ENCODE measurements around the gene DEPDC1.
"Not testable (repeated sequence)": the region's sequence is repeated elsewhere in the genome, so short reads cannot be mapped to it uniquely, and the experiment has no call there.

DEPDC1 gene, protein sequence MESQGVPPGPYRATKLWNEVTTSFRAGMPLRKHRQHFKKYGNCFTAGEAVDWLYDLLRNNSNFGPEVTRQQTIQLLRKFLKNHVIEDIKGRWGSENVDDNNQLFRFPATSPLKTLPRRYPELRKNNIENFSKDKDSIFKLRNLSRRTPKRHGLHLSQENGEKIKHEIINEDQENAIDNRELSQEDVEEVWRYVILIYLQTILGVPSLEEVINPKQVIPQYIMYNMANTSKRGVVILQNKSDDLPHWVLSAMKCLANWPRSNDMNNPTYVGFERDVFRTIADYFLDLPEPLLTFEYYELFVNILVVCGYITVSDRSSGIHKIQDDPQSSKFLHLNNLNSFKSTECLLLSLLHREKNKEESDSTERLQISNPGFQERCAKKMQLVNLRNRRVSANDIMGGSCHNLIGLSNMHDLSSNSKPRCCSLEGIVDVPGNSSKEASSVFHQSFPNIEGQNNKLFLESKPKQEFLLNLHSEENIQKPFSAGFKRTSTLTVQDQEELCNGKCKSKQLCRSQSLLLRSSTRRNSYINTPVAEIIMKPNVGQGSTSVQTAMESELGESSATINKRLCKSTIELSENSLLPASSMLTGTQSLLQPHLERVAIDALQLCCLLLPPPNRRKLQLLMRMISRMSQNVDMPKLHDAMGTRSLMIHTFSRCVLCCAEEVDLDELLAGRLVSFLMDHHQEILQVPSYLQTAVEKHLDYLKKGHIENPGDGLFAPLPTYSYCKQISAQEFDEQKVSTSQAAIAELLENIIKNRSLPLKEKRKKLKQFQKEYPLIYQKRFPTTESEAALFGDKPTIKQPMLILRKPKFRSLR

DNA sequence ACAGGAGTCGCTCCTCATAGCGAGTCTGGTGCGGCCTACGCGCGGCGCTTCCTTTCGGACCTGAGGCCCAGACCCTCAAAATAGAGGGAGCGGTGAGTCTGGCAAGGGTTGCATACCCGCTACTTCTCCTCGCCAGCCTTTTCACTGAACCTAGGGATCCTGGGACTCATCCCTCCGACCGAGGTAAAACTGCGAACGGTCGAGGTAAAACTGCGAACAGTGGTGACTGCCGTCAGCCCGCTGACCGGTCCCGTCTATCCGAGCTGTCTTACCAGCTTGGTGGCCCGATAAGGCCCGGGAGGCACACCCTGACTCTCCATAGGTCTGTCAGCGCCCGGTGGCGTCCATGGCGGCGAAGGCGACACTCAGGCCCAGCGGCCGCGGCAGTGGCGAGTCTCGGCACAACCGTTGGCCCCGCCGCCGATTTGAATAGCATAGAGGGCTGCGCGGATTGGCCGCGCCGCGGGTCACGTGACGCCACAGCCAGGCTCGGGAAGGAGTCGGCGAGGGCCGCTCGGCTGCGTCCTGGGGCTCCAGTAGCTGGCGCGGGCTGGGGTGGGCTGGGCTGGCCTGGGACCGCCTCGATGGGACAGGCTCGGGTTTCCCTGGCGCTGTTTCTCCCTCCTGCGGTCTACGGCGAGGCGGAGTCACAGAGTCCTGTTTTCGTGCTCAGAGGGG, at the start of gene DEPDC1:
TSS of gene DEPDC1 (minus strand) at position 403 of the 678 bp plus-strand sequence. CDS start at position 320, 83 bp downstream.
- peak; percentile 82 for DNase-seq (ENCODE audit: low read depth)

DNA sequence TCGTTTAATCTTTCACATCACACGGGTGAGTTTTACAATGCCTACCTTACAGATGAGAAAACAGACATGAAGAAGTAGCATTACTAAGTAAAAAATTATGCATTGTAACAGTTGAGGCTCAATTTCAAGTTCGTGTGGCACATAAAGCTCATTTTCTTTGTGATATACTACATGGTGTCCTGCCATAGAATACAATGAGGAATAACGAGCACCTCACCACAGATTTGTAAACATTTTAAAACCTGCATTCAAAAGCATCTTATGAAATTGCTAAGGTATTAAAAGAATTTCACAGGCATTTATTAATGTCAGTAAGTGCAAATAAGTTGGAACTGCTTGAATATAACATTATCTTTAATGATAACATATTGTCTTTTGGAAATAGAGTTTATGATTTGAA, 47.8 kb upstream of the DEPDC1 start:
- no peak for DNase-seq (ENCODE audit: low read depth)

DNA sequence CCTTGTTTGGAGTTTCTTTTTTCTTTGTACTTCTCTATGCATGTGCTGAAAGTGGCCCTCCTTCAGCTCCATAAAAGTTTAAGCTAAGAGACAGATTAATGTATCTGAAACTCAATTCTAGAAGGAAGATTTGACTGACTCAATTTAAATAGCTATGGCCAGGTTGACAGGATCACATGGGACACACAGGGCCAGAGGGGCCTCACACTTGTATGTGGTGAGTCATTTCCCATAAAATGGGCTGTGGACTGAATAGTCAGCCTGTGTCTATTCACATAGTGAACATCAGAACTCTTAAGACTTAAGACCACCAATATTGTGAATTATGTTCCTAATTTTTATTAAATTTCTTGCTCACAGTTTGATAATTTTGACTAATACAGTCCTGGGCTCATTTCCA, 45.7 kb upstream of the DEPDC1 start:
- no peak for DNase-seq (ENCODE audit: low read depth)

DNA sequence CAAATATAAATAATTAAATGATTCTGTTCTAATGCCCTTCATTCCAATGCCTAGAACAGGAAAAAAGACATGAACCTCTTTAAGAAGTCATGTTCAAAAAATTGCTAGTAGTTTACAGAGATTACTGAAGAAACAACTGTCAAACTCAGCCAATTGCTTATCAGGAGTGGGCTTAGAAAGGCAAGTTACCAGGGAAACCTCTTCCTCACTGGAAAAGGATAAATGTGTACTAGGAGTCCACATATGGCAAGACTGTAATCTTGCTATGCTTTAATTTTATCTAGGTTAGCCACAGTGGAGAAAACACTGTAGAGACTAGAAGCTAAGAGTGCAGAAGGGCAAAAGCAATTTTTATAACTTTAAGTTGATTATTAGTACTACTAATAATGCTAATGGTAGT, 42.1 kb upstream of the DEPDC1 start:
- DNase-seq (ENCODE audit: low read depth) = no peak

DNA sequence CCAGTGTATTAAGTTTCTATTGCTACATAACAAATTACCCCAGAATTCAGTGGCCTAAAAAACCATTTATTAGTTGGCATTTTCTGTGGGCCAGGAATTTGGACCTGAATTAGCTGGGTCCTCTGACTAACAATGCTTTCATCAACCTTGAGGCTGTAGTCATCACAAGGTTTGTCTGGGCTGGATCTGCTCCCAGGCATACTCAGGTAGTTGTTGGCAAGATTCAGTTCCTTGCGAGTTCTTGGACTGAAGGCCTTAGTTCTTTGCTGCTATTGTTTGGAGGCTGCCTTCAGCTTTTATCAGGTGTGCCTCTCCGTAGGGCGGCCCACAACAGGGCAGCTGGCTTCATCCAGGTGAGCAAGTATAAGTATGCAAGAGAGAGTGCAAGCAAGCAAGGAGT, 31.4 kb upstream of the DEPDC1 start:
- DNase-seq (ENCODE audit: low read depth) = no peak

DNA sequence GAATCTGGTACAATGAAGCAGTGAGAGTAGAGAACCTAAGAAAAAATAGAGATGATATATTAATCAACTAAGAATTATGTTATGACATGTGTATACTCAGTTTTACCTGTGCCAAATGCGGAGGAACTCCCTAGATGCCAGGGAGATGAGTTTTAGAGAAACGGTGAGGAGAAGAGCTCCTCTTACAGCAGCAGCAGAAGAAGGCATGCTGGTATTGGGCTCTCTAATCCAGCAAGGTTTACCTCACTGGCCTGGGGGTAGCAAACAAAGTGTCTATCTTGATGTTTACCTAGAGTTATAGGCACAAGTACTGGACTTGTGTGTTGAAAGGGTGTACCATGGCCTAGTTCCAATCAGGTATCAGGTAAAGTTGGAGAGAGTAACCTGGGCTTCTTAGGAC, 28.9 kb upstream of the DEPDC1 start:
- no peak for DNase-seq (ENCODE audit: low read depth)

DNA sequence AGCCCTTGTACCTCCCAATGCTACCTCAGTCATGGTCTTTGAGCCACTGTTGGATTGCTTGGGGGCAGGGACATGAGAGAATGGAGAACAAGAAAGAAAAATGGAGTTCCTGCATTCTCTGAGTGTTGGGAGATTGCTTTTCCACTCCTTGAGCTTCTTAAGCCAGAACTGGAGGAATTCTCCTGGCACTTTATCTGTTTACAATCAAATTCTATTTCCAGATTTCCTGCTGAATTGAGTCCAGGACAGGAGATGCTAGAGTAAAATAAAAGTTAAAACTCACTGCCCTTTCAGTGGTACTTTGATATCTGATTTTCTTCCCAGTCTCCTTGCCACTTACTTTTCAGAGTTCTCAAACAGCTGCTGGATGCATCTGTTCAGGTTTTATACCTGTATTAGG, 24.4 kb upstream of the DEPDC1 start:
- DNase-seq (ENCODE audit: low read depth) = no peak

DNA sequence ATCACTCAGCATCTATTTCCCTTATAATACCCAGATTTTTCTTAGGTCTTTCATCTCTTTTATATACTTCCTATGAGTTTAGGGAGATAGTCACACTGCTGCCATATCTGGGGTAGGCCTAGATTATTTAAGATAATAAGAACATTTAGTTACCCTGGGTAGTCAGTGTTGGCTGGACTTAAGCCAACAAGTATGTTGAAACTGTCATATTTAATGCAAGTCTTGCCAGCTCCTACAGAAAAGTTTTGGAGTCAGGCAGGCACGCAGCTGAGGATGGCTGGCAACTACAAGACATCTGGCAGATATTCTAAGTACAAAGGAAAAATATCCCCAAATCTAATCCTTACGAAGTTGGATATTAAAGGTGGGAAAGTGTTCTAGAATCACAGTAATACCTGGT, 19.2 kb upstream of the DEPDC1 start:
- DNase-seq (ENCODE audit: low read depth) = no peak

DNA sequence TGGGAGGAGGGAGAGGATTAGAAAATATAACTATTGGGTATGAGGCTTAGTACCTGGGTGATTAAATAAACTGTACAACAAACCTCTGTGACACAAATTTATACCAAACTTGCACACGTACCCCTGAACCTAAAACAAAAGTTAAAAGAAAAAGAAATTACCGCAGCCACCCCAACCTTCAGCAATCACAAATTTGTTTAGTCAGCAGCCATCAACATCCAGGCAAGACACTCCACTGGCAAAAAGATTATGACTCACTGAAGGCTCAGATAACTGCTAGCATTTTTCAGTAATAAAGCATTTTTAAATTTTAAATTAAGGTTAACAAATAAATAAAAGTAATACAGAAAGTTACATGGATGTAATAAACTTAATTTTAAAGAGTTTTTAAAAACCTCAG, 14.4 kb upstream of the DEPDC1 start:
- no peak for DNase-seq (ENCODE audit: low read depth)

DNA sequence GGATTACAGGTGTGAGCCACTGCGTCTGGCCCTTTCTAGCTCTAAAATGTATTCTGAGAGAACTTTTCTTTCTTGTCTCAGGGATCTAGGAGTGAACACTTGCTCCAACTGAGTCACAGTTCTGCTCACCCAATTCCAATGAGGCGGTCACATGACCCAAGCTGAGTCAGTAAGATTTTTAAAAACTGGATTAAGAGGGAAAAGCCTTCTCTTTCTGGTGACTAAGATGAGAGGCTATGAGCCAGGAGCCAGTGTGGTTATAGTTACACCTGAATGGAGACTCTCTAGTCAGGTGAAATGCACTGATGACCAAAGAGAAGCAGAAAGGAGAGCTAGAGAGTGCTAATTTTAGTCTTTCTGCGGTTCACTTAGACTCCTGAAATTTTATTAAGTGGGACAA, 9.5 kb upstream of the DEPDC1 start:
- DNase-seq (ENCODE audit: low read depth) = no peak

DNA sequence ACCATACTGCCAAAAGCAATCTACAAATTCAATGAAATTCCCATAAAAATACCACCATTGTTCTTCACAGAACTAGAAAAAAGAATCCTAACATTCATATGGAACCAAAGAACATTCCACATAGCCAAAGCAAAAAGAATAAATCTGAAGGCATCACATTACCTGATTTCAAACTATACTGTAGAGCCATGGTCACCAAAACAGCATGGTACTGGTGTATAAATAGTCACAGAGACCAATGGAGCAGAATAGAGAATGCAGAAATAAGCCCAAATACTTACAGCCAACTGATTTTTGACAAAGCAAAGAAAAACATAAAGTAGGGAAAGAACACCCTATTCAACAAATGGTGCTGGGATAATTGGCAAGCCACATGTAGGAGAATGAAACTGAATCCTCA, 6.2 kb upstream of the DEPDC1 start:
- DNase-seq (ENCODE audit: low read depth) = no peak

DNA sequence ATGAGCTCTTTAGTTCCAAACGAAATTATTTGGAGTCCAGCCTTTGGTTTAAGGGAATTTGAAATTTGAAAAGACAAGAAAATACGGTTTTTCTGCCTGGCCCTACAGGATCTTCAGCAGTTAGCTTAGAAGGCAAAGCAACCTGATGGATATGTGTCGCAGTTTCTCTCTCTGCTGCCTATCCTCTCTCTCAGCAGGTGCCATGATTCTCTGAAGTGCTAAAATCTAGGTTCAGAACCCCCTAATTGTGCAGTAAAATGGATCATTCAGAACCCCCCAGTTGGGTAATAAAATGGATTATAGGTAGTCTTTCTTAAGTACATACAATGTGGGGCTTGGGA, 446 bp upstream of the DEPDC1 start:
- DNase-seq (ENCODE audit: low read depth) = no peak

DNA sequence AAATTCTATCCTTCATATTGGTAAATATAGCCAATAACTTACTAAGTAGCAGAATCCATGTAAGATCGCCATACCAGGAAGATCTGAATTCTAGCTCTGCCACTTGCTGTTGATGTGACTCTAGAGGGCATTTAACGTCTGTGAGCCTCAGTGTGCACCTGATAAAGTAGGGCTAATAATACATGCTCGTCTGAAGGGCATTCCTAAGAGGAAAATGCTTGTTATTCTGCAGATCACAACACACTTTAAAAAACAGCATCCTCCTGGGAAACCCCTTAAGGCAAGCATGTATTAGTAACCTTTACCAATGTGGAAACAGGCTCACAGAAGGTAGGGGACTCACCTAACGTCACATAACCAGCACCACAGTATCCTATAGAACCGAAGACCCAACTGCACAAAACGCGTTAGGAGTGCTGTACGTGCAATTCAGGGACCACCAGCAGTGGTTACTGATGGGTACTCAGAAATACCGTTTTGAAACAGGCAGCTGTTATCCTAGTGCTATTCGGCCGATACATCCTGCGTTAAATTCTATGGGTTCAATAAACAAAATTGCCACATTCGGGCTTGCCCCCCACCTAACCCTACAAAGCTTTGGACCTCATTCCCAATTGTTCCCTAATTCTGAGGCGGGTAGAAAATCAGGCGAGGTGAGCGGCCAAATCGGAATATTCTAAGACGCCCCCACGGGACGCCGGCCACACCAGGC, 758 bp downstream of the DEPDC1 start:
- no peak for DNase-seq (ENCODE audit: low read depth)

DNA sequence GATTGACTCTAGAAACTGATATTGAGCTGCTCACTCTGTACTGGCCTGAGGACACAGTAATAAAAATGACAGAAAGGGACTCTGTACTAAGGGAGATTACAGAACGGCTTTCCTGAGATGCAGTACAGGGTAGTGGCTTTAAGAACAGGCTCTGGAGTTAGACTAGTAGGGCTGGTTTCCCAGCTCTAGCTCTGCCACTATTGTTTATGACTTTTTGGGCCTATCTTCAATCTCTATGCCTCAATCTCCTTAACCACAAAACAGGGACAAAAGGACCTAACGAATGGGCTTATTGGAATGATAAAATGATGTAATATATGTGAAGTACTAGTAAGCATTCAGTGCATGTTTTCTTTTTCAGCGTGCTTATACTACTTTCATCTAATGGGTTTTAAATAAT, 1.4 kb downstream of the DEPDC1 start:
- no peak for DNase-seq (ENCODE audit: low read depth)

DNA sequence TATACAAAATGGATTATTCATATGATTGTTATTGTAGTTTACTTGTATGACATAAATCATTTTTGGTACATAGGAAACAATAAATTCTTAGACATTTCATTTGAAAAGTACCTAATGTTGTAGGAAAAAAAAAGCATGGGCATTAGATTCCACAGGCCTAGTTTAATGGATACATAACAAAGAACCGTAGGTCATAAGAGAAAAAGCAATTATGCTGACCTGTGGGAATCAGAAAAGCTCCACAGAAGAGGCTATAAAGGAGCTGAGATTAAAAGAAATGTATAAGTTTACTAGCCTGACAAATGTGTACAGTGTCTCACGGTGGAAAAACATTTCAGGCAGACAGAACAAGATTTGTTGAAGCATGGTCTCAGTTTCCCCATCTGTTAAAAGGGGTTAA, 3.7 kb downstream of the DEPDC1 start:
- no peak for DNase-seq (ENCODE audit: low read depth)

DNA sequence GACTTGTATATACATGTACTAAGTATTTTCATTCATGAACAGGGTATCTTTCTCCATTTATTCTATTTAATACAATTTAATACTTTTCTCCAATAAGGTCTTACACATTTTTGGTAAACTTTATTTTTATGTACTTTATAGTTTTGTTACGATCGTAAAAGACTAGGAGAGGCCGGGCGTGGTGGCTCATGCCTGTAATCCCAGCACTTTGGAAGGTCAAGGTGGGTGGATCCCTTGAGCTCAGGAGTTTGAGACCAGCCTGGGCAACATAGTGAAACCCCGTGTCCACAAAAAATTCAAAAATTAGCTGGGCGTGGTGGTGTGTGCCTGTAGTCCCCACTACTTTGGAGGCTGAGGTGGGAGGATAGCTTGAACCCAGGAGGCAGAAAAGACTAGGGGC, 4.6 kb downstream of the DEPDC1 start:
- not testable (repeated sequence) for DNase-seq (ENCODE audit: low read depth)

DNA sequence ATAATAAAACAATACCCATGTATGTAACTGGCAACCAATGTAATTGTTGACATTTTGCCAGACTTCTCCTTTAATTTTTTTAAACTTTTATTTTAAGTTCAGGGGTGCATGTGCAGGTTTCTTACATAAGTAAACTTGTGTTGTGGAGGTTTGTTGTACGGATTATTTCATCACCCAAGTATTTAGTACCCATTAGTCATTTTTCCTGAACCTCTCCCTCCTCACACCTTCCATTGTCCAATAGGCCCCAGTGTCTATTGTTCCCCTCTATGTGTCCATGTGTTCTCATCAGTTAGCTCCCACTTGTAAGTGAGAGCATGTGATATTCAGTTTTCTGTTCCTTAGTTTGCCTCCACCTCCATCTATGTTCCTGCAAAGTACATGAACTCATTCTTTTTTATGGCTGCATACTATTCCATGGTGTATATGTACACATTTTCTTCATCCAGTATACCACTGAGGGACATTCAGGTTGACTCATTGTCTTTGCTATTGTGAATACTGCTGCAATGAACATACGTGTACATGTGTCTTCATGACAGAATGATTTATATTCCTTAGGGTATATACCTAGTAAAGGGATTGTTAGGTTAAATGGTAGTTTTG, 6.7 kb downstream of the DEPDC1 start:
- DNase-seq (ENCODE audit: low read depth) = no peak

DNA sequence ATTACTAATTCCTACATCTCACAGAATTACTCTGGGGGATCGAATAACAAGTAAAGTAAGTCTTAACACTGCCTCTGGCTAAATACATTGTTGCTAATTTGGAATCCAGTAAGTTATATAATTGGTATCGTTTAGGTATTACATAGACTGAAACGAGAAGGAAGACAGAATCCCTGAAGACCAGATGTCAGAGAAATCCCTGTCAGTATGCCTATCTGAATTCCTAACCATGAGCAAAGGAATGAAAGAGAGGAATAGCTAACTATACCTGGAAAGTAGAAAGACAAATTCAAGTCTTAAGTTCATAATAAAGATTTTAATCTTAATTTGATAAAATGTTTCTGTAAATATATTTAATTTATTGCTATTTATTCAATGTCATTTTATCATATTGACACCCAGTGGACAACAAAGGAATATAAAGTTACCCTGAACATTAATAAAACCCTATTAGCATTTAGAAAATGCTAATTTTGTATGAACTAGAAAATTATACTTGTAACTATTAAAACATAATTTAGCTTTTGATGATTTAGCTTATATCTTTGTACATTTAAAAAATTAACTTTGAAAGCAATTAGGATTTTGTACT, 11.4 kb downstream of the DEPDC1 start:
- DNase-seq (ENCODE audit: low read depth) = no peak

DNA sequence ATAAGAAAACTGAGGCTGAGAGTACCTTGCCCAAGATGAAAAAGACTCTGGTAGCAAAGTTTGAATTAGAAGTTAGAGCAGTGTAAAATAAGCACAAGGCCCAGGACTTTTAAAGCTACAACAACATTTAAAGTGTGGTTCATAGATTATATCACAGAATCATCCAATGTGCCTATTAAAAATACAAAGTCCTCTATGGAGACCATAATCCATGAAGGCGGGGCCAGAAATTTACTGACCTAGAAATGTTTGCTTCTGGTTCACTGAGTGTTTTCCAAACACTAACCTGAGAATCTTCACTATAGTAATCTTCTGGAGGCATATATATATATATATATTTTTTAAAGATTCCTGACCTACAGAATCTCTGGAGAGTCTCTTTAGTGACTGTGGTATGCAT, 12.3 kb downstream of the DEPDC1 start:
- no peak for DNase-seq (ENCODE audit: low read depth)

DNA sequence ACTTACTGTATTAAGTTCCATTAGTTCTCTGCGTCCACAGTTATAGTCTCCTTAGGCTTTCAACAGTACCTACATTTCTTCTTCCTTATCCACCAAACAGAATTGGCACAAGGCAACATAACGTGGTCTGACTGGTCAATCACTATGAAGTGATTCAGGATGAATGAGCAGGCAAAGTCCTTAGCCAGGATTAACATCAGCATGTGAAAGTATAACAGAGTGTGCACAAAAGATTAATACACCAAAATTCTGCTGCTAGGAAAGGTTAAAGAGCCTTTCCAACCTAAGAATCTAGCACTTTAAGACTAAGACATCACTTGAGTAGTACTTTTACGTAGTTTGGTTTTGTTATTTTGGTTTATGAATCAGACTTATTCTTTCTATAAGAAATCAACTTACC, 15.8 kb downstream of the DEPDC1 start:
- DNase-seq (ENCODE audit: low read depth) = no peak

DNA sequence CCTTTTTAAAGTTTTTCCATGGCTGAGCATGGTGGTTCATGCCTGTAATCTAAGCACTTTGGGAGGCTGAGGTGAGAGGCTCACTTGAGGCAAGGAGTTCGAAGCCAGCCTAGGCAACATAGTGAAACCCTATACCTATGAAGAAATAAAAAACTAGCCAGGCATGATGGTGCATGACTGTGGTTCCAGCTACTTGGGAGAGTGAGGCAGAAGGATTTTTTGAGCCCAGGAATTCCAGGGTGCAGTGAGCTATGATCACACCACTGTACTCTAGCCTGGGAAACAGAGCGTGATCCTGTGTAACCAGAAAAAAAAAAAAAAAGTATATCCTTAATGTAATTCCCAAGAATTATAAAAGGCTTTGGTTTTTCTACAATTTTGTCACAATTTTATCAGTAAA, 17.4 kb downstream of the DEPDC1 start:
- DNase-seq (ENCODE audit: low read depth) = no peak

DNA sequence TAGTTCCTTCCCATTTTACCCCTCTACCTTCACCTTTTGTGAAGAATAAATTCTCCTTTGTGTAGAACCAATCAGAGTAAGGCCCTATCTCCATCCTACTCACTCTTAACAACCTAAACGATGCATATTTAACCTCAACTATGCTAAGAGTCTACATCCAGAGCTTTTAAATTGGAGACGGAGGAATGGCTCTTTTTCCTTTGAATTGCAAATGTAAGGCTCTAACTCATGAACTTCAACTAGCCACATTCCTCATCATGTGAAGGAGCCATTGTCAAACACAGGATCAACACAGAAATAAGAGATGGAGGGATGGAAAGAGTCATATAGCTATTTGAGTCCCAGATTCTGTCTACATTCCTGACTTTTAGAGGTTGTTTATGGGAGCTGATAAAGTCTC, 18.2 kb downstream of the DEPDC1 start:
- no peak for DNase-seq (ENCODE audit: low read depth)
